ENCODE data around the gene NGEF.

DNA sequence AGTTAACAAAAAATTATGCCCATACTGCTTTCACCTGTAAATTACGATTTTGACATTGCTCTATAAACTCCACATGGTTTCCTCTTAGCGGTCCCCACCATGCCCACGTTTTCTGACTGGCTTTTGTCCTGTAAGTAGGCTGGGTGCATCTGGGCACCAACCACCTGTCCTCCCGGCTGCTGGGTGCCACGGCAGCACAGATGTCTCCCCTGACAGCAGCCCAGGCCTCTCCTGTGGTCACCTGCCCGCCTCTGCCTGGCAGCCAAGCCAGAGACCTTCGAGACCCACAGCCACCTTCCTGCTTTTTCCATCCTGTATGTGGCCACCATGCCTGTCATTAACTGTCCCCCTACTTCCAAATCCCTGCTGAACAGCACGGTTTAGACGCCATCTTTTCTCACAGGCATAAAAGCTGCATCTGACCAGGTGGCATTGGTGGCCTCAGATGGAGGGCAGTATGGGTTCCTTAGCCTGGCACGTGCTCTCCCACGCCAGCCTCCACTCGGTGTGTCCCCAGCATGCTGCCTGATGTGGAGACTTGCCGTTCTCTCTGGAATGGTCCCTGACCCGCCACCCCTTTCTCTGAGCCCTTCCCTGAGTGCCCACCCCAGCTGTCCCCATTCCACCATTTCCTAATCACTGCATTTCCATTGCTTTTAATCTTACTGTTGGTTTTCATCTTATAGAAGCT, 124.1 kb downstream of the NGEF start:
- TF ChIP-seq, protein P1, sequence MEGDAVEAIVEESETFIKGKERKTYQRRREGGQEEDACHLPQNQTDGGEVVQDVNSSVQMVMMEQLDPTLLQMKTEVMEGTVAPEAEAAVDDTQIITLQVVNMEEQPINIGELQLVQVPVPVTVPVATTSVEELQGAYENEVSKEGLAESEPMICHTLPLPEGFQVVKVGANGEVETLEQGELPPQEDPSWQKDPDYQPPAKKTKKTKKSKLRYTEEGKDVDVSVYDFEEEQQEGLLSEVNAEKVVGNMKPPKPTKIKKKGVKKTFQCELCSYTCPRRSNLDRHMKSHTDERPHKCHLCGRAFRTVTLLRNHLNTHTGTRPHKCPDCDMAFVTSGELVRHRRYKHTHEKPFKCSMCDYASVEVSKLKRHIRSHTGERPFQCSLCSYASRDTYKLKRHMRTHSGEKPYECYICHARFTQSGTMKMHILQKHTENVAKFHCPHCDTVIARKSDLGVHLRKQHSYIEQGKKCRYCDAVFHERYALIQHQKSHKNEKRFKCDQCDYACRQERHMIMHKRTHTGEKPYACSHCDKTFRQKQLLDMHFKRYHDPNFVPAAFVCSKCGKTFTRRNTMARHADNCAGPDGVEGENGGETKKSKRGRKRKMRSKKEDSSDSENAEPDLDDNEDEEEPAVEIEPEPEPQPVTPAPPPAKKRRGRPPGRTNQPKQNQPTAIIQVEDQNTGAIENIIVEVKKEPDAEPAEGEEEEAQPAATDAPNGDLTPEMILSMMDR (IDR thresholded peaks at IDR 0.05): no peak
- TF ChIP-seq ZFX (IDR thresholded peaks at IDR 0.05; ENCODE audit: borderline replicate concordance): no peak

Measured in 22Rv1 (cell line).